Immature natural killer cell (primary cell): Measurements from ENCODE around the gene THBD. TPM values are rescaled to one million over a fixed set of nuclear protein-coding genes. Genes with fewer than 3 reads are reported as not detected.

ENCODE experiments used
- DNase-seq, 3 donors: peaks; one replicate each; pipeline ENCODE4 v3.0.0; 2022; ENCODE audit warnings: mixed read lengths in 1 of 3
- H3K27ac Mint-ChIP-seq, 6 donors: one replicate each; pipeline ENCODE4 v1.8.0; 2020; ENCODE audit warnings: mixed read lengths in 6 of 6, mild to moderate bottlenecking in 5 of 6, inconsistent platforms in 4 of 6, moderate library complexity in 3 of 6
- H3K27me3 Mint-ChIP-seq, 3 donors: one replicate each; pipeline ENCODE4 v1.8.0; 2020 to 2021; ENCODE audit warnings: low read depth in 3 of 3, mild to moderate bottlenecking in 3 of 3, mixed read lengths in 3 of 3, moderate library complexity in 3 of 3, inconsistent platforms in 1 of 3
- H3K36me3 Mint-ChIP-seq, 3 donors: one replicate each; pipeline ENCODE4 v1.8.0; 2020; ENCODE audit warnings: mixed read lengths in 3 of 3, inconsistent platforms in 2 of 3, mild to moderate bottlenecking in 2 of 3
- H3K4me1 Mint-ChIP-seq, 2 donors: one replicate each; pipeline ENCODE4 v1.8.0; 2020; ENCODE audit warnings: inconsistent platforms in 2 of 2, mild to moderate bottlenecking in 2 of 2, mixed read lengths in 2 of 2, moderate library complexity in 1 of 2
- H3K4me3 Mint-ChIP-seq, 5 donors: one replicate each; pipeline ENCODE4 v1.8.0; 2020; ENCODE audit warnings: mild to moderate bottlenecking in 5 of 5, mixed read lengths in 5 of 5, inconsistent platforms in 3 of 5, moderate library complexity in 3 of 5
- H3K9me3 Mint-ChIP-seq, 6 donors: one replicate each; pipeline ENCODE4 v1.8.0; 2020; ENCODE audit warnings: mild to moderate bottlenecking in 6 of 6, mixed read lengths in 6 of 6, inconsistent platforms in 4 of 6, moderate library complexity in 3 of 6
- polyA plus RNA-seq, 3 donors: library from polyadenylated mRNA; unstranded; fragments of 300-500 nt; fragmentation: Illumina TruSeq; gene quantifications; one replicate each; pipeline ENCODE4 v1.2.3, GENCODE V29; 2021

THBD gene
- polyA plus RNA-seq, 3 donors from 2014 or later: 0.16 to 0.96 (median 0.26) TPM

GRCh38 chr20:23080521-23080920, 31.0 kb upstream of the THBD start:
- H3K27ac Mint-ChIP-seq: peak overlapping the region in 4 of 6 donors; percentile 10 to 40 (median 29)
- H3K4me1 Mint-ChIP-seq: peaks cover 48 to 61% of the 10 kb centered on the region in 2 donors
- H3K36me3 Mint-ChIP-seq: peaks cover 0 to 7% (median 3%) of the 10 kb centered on the region in 3 donors

GRCh38 chr20:23079926-23080325, 30.5 kb upstream of the THBD start:
- Mint-ChIP-seq H3K36me3 (peaks cover 4 to 11% (median 8%) of the 10 kb centered on the region in 3 donors), H3K4me3 (no peak overlapping the region), H3K4me1 (peaks cover 45 to 55% of the 10 kb centered on the region in 2 donors), H3K27me3 (no peaks in the 10 kb centered on the region), H3K27ac (peak overlapping the region in 1 of 6 donors; percentile 8), H3K9me3 (peaks cover 0 to 1% (median 0%) of the 10 kb centered on the region in 6 donors)
- no peak for DNase-seq

More at GRCh38 chr20:23080521-23080920, 31.0 kb upstream of the THBD start:
- Mint-ChIP-seq H3K9me3 (peaks cover 0 to 1% (median 0%) of the 10 kb centered on the region in 6 donors), H3K27me3 (no peaks in the 10 kb centered on the region), H3K4me3 (no peak overlapping the region)
- no peak for DNase-seq

GRCh38 chr20:23079016-23079351, 29.5 kb upstream of the THBD start:
- Mint-ChIP-seq H3K27me3 (no peaks in the 10 kb centered on the region), H3K9me3 (peaks cover 0 to 1% (median 0%) of the 10 kb centered on the region in 6 donors), H3K4me1 (peaks cover 39 to 45% of the 10 kb centered on the region in 2 donors), H3K36me3 (peaks cover 5 to 13% (median 11%) of the 10 kb centered on the region in 3 donors), H3K27ac (peak overlapping the region in 1 of 6 donors; percentile 27), H3K4me3 (no peak overlapping the region)
- no peak for DNase-seq

GRCh38 chr20:23078351-23079015, 29.0 kb upstream of the THBD start:
- Mint-ChIP-seq H3K27ac (no peak overlapping the region), H3K36me3 (peaks cover 5 to 13% (median 11%) of the 10 kb centered on the region in 3 donors), H3K4me1 (peaks cover 34 to 40% of the 10 kb centered on the region in 2 donors), H3K27me3 (no peaks in the 10 kb centered on the region), H3K4me3 (no peak overlapping the region), H3K9me3 (peaks cover 0 to 1% (median 0%) of the 10 kb centered on the region in 6 donors)
- no peak for DNase-seq

- H3K27ac Mint-ChIP-seq: no peak overlapping the region
- no peak for DNase-seq
- peaks cover 22 to 28% of the 10 kb centered on the region in 2 donors for H3K4me1 Mint-ChIP-seq
- H3K9me3 Mint-ChIP-seq: peaks cover 0 to 1% (median 0%) of the 10 kb centered on the region in 6 donors
- no peaks in the 10 kb centered on the region for H3K27me3 Mint-ChIP-seq
- H3K4me3 Mint-ChIP-seq: no peak overlapping the region
- peaks cover 5 to 13% (median 11%) of the 10 kb centered on the region in 3 donors for H3K36me3 Mint-ChIP-seq
Measured at GRCh38 chr20:23077277-23077676, 27.8 kb upstream of the THBD start.

GRCh38 chr20:23074052-23074451, 24.6 kb upstream of the THBD start:
- Mint-ChIP-seq H3K9me3 (peaks cover 0 to 1% (median 0%) of the 10 kb centered on the region in 6 donors), H3K27me3 (no peaks in the 10 kb centered on the region), H3K36me3 (peaks cover 8% of the 10 kb centered on the region in 3 donors), H3K4me1 (peaks cover 0 to 6% of the 10 kb centered on the region in 2 donors), H3K27ac (no peak overlapping the region), H3K4me3 (no peak overlapping the region)
- DNase-seq: no peak

- no peak overlapping the region for H3K4me3 Mint-ChIP-seq
- DNase-seq: no peak
- peaks cover 5 to 8% (median 8%) of the 10 kb centered on the region in 3 donors for H3K36me3 Mint-ChIP-seq
- H3K27me3 Mint-ChIP-seq: no peaks in the 10 kb centered on the region
- peaks cover 0 to 1% (median 0%) of the 10 kb centered on the region in 6 donors for H3K9me3 Mint-ChIP-seq
- H3K4me1 Mint-ChIP-seq: no peaks in the 10 kb centered on the region
- peak overlapping the region in 1 of 6 donors; percentile 46 for H3K27ac Mint-ChIP-seq
Measured at GRCh38 chr20:23072892-23073586, 23.6 kb upstream of the THBD start.

- H3K4me3 Mint-ChIP-seq: no peak overlapping the region
- peak overlapping the region in 1 of 6 donors; percentile 40 for H3K27ac Mint-ChIP-seq
- DNase-seq: no peak
- no peaks in the 10 kb centered on the region for H3K27me3 Mint-ChIP-seq
- H3K4me1 Mint-ChIP-seq: peaks cover 0 to 1% of the 10 kb centered on the region in 2 donors
- peaks cover 0 to 1% (median 0%) of the 10 kb centered on the region in 6 donors for H3K9me3 Mint-ChIP-seq
- peaks cover 5 to 8% (median 8%) of the 10 kb centered on the region in 3 donors for H3K36me3 Mint-ChIP-seq
Measured at GRCh38 chr20:23071996-23072395, 22.5 kb upstream of the THBD start.

- Mint-ChIP-seq H3K36me3 (peaks cover 5 to 12% (median 8%) of the 10 kb centered on the region in 3 donors), H3K27me3 (peaks cover 0 to 1% (median 0%) of the 10 kb centered on the region in 3 donors), H3K4me3 (no peak overlapping the region), H3K27ac (no peak overlapping the region), H3K9me3 (no peaks in the 10 kb centered on the region), H3K4me1 (peaks cover 0 to 1% of the 10 kb centered on the region in 2 donors)
- no peak for DNase-seq
Measured at GRCh38 chr20:23071398-23071797, 21.9 kb upstream of the THBD start.

- Mint-ChIP-seq H3K4me1 (peaks cover 0 to 1% of the 10 kb centered on the region in 2 donors), H3K4me3 (no peak overlapping the region), H3K27me3 (peaks cover 0 to 7% (median 4%) of the 10 kb centered on the region in 3 donors), H3K27ac (no peak overlapping the region), H3K9me3 (no peaks in the 10 kb centered on the region), H3K36me3 (peaks cover 0 to 5% (median 3%) of the 10 kb centered on the region in 3 donors)
- no peak for DNase-seq
Measured at GRCh38 chr20:23069108-23069507, 19.6 kb upstream of the THBD start.

GRCh38 chr20:23068283-23068682, 18.8 kb upstream of the THBD start:
- no peak overlapping the region for H3K27ac Mint-ChIP-seq
- H3K36me3 Mint-ChIP-seq: peaks cover 0 to 5% (median 3%) of the 10 kb centered on the region in 3 donors
- DNase-seq: no peak
- peaks cover 0 to 7% (median 4%) of the 10 kb centered on the region in 3 donors for H3K27me3 Mint-ChIP-seq
- H3K9me3 Mint-ChIP-seq: no peaks in the 10 kb centered on the region
- peaks cover 0 to 1% of the 10 kb centered on the region in 2 donors for H3K4me1 Mint-ChIP-seq
- no peak overlapping the region for H3K4me3 Mint-ChIP-seq

- Mint-ChIP-seq H3K27ac (no peak overlapping the region), H3K9me3 (no peaks in the 10 kb centered on the region), H3K4me3 (no peak overlapping the region), H3K36me3 (peaks cover 0 to 5% (median 3%) of the 10 kb centered on the region in 3 donors), H3K4me1 (peaks cover 0 to 1% of the 10 kb centered on the region in 2 donors), H3K27me3 (peaks cover 0 to 7% (median 6%) of the 10 kb centered on the region in 3 donors)
- DNase-seq: no peak
Measured at GRCh38 chr20:23066772-23067171, 17.3 kb upstream of the THBD start.

- Mint-ChIP-seq H3K4me3 (no peak overlapping the region), H3K27me3 (peaks cover 0 to 7% (median 6%) of the 10 kb centered on the region in 3 donors), H3K9me3 (no peaks in the 10 kb centered on the region), H3K4me1 (peaks cover 0 to 1% of the 10 kb centered on the region in 2 donors), H3K36me3 (peaks cover 0 to 5% (median 0%) of the 10 kb centered on the region in 3 donors), H3K27ac (no peak overlapping the region)
- no peak for DNase-seq
Measured at GRCh38 chr20:23065266-23066201, 16.1 kb upstream of the THBD start.
